ENCODE measurements around the gene SYNPO2L. TPM values are rescaled to one million over a fixed set of nuclear protein-coding genes. Genes with fewer than 3 reads are reported as not detected.
"Not testable (repeated sequence)": the region's sequence is repeated elsewhere in the genome, so short reads cannot be mapped to it uniquely, and the experiment has no call there.

SYNPO2L gene
- total RNA-seq, 1 donor from 2014 or later: 0.27 TPM

DNA sequence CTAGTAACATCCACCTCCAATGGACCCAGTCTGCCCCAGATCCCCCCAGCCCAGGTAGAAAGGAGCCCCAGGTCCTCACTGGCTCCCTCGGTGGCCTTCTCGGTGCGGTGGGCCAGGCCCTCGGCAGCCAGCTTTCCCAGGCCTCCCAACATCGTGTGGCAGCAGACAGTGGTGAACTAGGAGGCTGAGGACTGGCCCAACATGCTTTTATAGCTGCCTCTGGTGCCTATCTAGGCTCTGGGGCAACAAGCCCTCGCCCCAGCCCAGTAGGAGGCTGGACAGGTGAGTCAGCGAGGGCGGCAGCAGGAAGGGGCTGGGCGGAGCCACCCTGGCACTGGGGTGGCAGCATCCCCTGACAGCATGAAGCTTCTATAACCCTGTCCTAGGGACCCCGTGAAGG, 7.8 kb upstream of the SYNPO2L start:
- not testable (repeated sequence) for H3K4me3 Mint-ChIP-seq; H3K27me3 Mint-ChIP-seq; H3K36me3 Mint-ChIP-seq; H3K27ac Mint-ChIP-seq; H3K4me1 Mint-ChIP-seq (ENCODE audit: unreplicated experiment); H3K9me3 Mint-ChIP-seq
- peak; percentile 44 for DNase-seq (ENCODE audit: extremely low spot score, unreplicated experiment)

DNA sequence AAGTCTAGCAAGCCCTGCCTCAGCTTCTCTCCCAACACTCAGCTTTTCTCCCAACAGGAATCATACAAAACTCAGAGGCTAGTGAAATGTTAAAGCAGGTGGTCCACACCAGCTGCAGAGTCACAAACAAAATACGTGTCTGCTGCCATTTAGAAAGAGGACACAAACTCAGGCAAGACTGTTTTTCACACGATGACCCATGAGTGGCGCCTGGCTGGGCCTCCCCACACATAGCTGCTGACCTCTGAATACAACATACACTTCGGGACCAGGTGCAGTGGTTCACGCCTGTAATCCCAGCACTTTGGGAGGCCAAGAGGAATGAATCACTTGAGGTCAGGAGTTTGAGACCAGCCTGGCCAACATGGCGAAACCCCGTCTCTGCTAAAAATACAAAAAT, 6.9 kb upstream of the SYNPO2L start:
- not testable (repeated sequence) for H3K4me3 Mint-ChIP-seq; H3K27ac Mint-ChIP-seq; H3K27me3 Mint-ChIP-seq; H3K9me3 Mint-ChIP-seq; H3K4me1 Mint-ChIP-seq (ENCODE audit: unreplicated experiment); H3K36me3 Mint-ChIP-seq
- peak; percentile 32 for DNase-seq (ENCODE audit: extremely low spot score, unreplicated experiment)

DNA sequence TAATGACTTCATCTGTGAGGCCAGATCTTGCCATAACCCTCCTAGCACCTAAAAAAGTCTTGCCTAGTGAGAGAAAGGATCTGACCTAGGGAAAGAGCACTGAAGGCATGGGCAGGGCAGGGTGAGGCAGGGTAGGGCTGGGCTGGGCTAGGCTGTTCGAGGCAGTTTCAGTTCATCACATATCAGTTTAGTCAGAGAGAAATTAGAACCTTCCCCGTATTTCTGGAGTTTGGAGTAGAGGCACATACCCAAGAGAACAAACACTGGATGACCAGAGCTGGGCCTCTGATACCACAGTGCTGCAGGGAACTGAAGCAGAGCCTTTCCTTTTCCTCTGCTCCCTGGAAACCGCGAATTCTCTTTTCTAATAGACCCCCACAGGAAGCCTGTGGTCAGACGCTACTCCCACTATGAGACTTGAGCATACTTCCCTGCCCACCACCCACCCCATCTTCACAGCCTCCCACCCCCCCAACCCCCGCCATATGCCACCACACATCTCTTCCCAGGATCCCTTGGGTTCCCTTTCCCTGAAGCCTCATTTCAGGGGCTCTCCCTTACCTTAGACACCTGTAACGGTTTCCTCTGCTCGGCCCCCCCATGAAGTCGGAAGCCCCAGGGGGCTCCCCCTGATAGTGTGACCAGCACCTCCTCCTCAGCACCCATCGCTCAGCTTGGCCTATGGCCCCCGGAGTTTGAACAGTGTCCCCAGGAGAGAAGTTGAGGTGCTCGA, 406 bp downstream of the SYNPO2L start:
- Mint-ChIP-seq H3K4me3 (no peak overlapping the region), H3K27ac (peak overlapping the region; percentile 85), H3K4me1 (ENCODE audit: unreplicated experiment) (peaks cover 4% of the 10 kb centered on the region), H3K9me3 (no peaks in the 10 kb centered on the region), H3K36me3 (no peaks in the 10 kb centered on the region), H3K27me3 (no peaks in the 10 kb centered on the region)
- no peak for DNase-seq (ENCODE audit: extremely low spot score, unreplicated experiment)
- TF ChIP-seq CTCF (conservative IDR thresholded peaks at IDR 0.05): no peak

- no peak for TF ChIP-seq CTCF (conservative IDR thresholded peaks at IDR 0.05)
- H3K27me3 Mint-ChIP-seq: no peaks in the 10 kb centered on the region
- peaks cover 9% of the 10 kb centered on the region for H3K4me1 Mint-ChIP-seq (ENCODE audit: unreplicated experiment)
- no peak overlapping the region for H3K4me3 Mint-ChIP-seq
- no peaks in the 10 kb centered on the region for H3K36me3 Mint-ChIP-seq
- DNase-seq (ENCODE audit: extremely low spot score, unreplicated experiment): no peak
- peak overlapping the region; percentile 47 for H3K27ac Mint-ChIP-seq
- no peaks in the 10 kb centered on the region for H3K9me3 Mint-ChIP-seq
Measured at GRCh38 chr10:73653701-73654100, 2.1 kb downstream of the SYNPO2L start.

DNA sequence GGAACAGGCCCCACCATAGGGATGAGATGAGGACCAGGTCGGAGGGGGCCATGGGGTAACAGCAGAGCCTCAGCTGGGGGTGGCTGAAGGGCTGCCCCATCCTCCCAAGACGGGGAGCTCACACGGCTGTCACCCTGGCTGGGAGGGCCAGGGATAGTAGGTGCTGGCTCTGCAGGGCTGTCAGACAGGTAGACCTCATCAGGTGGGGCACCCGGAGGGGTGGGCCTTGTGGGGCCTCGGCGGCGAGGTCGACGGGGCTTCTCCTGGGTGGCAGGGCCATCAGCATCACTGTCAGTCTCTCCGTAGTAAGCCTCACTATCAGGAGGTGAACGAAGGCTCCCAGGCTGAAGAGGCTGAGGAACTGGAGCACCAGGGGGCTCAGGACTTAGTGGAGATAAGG, 2.6 kb downstream of the SYNPO2L start:
- no peak overlapping the region for H3K27ac Mint-ChIP-seq
- H3K36me3 Mint-ChIP-seq: no peaks in the 10 kb centered on the region

DNA sequence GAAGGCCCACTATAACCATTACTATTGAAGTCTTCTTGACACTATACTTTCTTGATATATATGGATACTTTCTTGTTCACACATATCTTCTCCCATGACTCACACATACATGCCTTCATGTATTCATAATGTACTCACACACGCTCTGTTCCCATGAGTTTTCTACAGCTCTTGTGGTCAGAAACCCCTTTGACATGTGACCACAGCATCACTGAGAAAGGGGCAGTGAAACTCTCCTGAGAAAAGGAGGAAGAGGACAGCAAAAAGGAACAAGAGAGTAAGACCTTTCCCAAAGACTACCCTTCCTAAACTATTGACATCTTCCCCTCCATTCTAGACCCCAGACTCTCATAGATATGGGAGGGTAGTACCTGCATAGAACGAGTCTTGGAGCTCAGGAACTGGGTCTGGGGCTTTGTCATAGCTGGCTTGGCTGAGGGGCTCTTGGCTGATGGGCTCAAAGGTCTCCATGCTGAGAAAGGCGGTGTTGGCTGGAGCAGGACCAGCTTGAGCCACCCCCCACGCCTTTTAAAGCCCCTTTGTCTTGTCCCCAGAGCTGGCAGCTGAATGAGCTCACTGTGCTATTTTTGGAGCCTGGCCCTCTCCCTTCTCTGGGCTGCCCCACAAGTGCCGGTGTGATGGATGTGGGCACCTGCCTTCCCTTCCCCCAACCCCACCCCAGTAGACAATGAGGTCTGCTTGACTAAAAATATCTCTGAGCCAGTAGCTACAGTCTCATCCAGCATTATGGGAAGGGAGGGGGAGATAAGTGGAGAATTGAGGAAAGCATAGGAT, 5.1 kb downstream of the SYNPO2L start:
- peaks cover 14% of the 10 kb centered on the region for H3K4me1 Mint-ChIP-seq (ENCODE audit: unreplicated experiment)
- no peak for TF ChIP-seq CTCF (conservative IDR thresholded peaks at IDR 0.05)
- H3K9me3 Mint-ChIP-seq: no peaks in the 10 kb centered on the region
- no peak overlapping the region for H3K27ac Mint-ChIP-seq
- H3K36me3 Mint-ChIP-seq: no peaks in the 10 kb centered on the region
- H3K4me3 Mint-ChIP-seq: no peak overlapping the region
- DNase-seq (ENCODE audit: extremely low spot score, unreplicated experiment): no peak
- H3K27me3 Mint-ChIP-seq: no peaks in the 10 kb centered on the region

More for the DNA sequence above, 2.6 kb downstream of the SYNPO2L start:
- no peak for DNase-seq (ENCODE audit: extremely low spot score, unreplicated experiment)
- Mint-ChIP-seq H3K9me3 (no peaks in the 10 kb centered on the region), H3K4me1 (ENCODE audit: unreplicated experiment) (peaks cover 9% of the 10 kb centered on the region), H3K4me3 (no peak overlapping the region), H3K27me3 (no peaks in the 10 kb centered on the region)
- TF ChIP-seq CTCF (conservative IDR thresholded peaks at IDR 0.05): no peak
